HEK293T (cell line): ENCODE measurements around the gene AHI1.

Experiments
- FOXK2 ChIP-seq: fragments of 450-650 bp; IDR thresholded peaks from 2 replicates; pipeline ENCODE4 v1.6.1; 2016; ENCODE audit warnings: mild to moderate bottlenecking
- L3MBTL2 ChIP-seq: fragments of 450-650 bp; conservative IDR thresholded peaks from 2 replicates; pipeline ENCODE4 v1.6.1; 2016; ENCODE audit warnings: mild to moderate bottlenecking
- TARDBP ChIP-seq: fragments of 450-650 bp; IDR thresholded peaks from 2 replicates; pipeline ENCODE4 v1.6.1; 2016
- ZNF384 ChIP-seq: fragments of 450-650 bp; IDR thresholded peaks from 2 replicates; pipeline ENCODE4 v1.6.1; 2016

DNA sequence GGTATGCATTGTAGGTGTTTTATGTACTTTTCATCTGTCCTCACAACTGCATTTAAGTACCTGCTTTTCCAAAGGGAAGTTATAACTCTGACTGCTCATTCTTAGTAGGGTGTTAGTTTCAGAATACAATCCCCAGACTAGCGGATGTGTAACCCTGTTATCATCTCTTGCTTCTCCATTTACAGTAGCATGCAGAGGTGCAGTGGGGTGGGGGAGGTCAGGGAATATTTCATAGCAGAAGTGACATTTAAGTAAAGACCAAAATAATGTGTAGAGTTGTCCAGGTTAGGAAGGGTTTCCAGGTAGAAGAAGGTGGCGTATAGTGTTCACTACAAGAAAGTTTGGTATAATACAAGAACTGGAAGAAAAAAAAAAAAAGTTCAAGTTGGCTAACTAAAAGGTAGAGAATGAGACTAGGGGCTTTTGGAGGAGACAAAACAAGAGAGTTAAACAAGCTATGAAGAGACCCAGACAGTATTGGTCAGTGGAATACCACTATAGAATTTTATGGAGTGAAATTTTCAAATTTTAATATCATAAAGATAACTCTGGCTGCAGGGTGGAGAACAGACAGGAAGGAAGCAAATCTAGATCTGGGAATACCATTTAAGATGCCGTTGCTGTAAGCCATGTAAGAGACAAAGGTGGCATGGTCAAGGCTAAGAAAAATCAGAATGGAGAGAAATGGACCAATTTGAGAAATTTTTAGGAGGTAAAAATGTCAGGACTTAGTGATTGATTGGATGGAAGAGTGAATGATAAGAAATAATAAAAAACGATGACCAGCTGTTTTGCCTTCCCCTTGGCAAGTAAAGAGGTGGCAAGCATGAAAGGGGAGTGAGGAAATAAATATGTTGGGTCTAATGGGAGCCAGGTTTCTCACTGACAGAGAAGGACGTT, 2.2 kb upstream of the AHI1 start:
- TF ChIP-seq ZNF384 (no peak), L3MBTL2 (no peak), TARDBP (no peak), FOXK2 (no peak)
